Caco-2 (cell line): ENCODE measurements around the gene IBA57. TPM values are rescaled to one million over a fixed set of nuclear protein-coding genes. Genes with fewer than 3 reads are reported as not detected.

Source experiments
- Bru-seq: library from RNA; stranded (reverse); fragments of 400-500 nt; gene quantifications from one replicate; lab custom pipeline; 2021; lab: Mats Ljungman, UMichigan
- BruChase-seq, 2 experiments: library from RNA; stranded (reverse); fragments of 400-500 nt; gene quantifications; one replicate each; lab custom pipeline; 2021; lab: Mats Ljungman, UMichigan
- BruUV-seq: library from RNA; stranded (reverse); fragments of 400-500 nt; replicated peaks from 2 replicates; lab custom pipeline; 2021; lab: Mats Ljungman, UMichigan
- CTCF ChIA-PET: fragments of 300-600 bp; sonication (Branson Sonifier 250); formaldehyde crosslinking; loops from one replicate; lab custom pipeline; 2022; ENCODE audit warnings: antibody characterized with exemption; lab: Charles Lee
- POLR2A ChIA-PET: fragments of 300-600 bp; sonication (Branson Sonifier 250); formaldehyde crosslinking; loops from one replicate; lab custom pipeline; 2022; ENCODE audit warnings: antibody characterized with exemption; lab: Charles Lee
- DNase-seq, 2 experiments: peaks; one replicate each; pipeline versions ENCODE4 v3.0.0 to v3.0.0-alpha.2; 2020 to 2022
- H3K27me3 ChIP-seq: replicated peaks from 2 replicates; pipeline ENCODE4 v1.6.0; 2011; ENCODE audit warnings: low read length; ENCODE audit not compliant: control insufficient read depth, insufficient read depth
- H3K36me3 ChIP-seq: 2 replicates; pipeline ENCODE4 v1.5.1; 2011; ENCODE audit warnings: low read length; ENCODE audit not compliant: control insufficient read depth, insufficient read depth
- H3K4me1 ChIP-seq: fragments of 250-450 bp; sonication (Bioruptor Pico); 2 replicates; pipeline ENCODE4 v1.5.1; 2020; ENCODE audit warnings: mild to moderate bottlenecking
- H3K4me3 ChIP-seq: 2 replicates; pipeline ENCODE4 v1.5.1; 2011; ENCODE audit warnings: low read depth, mild to moderate bottlenecking, control low read depth, low read length
- H3K9me3 ChIP-seq: fragments of 250-450 bp; sonication (Bioruptor Pico); 2 replicates; pipeline ENCODE4 v1.5.1; 2020; ENCODE audit warnings: mild to moderate bottlenecking, moderate library complexity
- H3K27ac Mint-ChIP-seq: one replicate; pipeline ENCODE4 v1.8.0; 2022; ENCODE audit warnings: mixed read lengths; ENCODE audit not compliant: unreplicated experiment
- H3K27me3 Mint-ChIP-seq: one replicate; pipeline ENCODE4 v1.8.0; 2022; ENCODE audit warnings: mixed read lengths; ENCODE audit not compliant: insufficient read depth, unreplicated experiment
- H3K36me3 Mint-ChIP-seq: one replicate; pipeline ENCODE4 v1.8.0; 2022; ENCODE audit warnings: mild to moderate bottlenecking, mixed read lengths; ENCODE audit not compliant: insufficient read depth, unreplicated experiment
- H3K4me1 Mint-ChIP-seq: one replicate; pipeline ENCODE4 v1.8.0; 2022; ENCODE audit warnings: low read depth, mixed read lengths; ENCODE audit not compliant: unreplicated experiment
- H3K4me3 Mint-ChIP-seq: one replicate; pipeline ENCODE4 v1.8.0; 2022; ENCODE audit warnings: mild to moderate bottlenecking, moderate library complexity, mixed read lengths; ENCODE audit not compliant: unreplicated experiment
- H3K9me3 Mint-ChIP-seq: one replicate; pipeline ENCODE4 v1.8.0; 2022; ENCODE audit warnings: mixed read lengths; ENCODE audit not compliant: unreplicated experiment
- CTCF ChIP-seq, 2 experiments: fragments of 200-600 bp in 1 of 2; IDR thresholded peaks; 1 replicate in 1 of 2; 2 replicates in 1 of 2; pipeline versions ENCODE4 v1.5.1 to v1.8.0; 2011 to 2022; ENCODE audit warnings: antibody characterized with exemption in 1 of 2, control low read depth in 1 of 2, inconsistent platforms in 1 of 2, low read depth in 1 of 2, low read length in 1 of 2, mild to moderate bottlenecking in 1 of 2, moderate library complexity in 1 of 2; ENCODE audit not compliant: insufficient read depth in 1 of 2, severe bottlenecking in 1 of 2, unreplicated experiment in 1 of 2
- intact Hi-C: fragments of 100-400 bp; cut with micrococcal nuclease; formaldehyde crosslinking; loops from one replicate; pipeline ENCODE4 v1.10.0; 2022; ENCODE audit not compliant: unreplicated experiment
- long read RNA-seq: library from polyadenylated mRNA; stranded (forward); transcript quantifications from one replicate; pipeline ENCODE4 v2.0.0, GENCODE V29; 2022
- total RNA-seq: library from RNA; stranded (reverse); gene quantifications from 2 replicates; pipeline ENCODE4 v1.2.3, GENCODE V29; 2022

Gene IBA57
- 14.3 and 15.4 TPM in 2 replicates for total RNA-seq
- percentile 67 among the genes with signal in this experiment for Bru-seq, nascent RNA
- percentile 79 among the genes with signal in this experiment for BruChase-seq, experiment 1, labeled RNA remaining after a 2-hour chase
- percentile 86 among the genes with signal in this experiment for BruChase-seq, experiment 2, labeled RNA remaining after a 6-hour chase
- long read RNA-seq, full-length matches to known transcripts, result 16 of 19 reads
- long read RNA-seq, partial matches to known transcripts, result 0 of 19 reads
- long read RNA-seq, other reads (novel, unspliced or antisense), result 3 of 19 reads

DNA sequence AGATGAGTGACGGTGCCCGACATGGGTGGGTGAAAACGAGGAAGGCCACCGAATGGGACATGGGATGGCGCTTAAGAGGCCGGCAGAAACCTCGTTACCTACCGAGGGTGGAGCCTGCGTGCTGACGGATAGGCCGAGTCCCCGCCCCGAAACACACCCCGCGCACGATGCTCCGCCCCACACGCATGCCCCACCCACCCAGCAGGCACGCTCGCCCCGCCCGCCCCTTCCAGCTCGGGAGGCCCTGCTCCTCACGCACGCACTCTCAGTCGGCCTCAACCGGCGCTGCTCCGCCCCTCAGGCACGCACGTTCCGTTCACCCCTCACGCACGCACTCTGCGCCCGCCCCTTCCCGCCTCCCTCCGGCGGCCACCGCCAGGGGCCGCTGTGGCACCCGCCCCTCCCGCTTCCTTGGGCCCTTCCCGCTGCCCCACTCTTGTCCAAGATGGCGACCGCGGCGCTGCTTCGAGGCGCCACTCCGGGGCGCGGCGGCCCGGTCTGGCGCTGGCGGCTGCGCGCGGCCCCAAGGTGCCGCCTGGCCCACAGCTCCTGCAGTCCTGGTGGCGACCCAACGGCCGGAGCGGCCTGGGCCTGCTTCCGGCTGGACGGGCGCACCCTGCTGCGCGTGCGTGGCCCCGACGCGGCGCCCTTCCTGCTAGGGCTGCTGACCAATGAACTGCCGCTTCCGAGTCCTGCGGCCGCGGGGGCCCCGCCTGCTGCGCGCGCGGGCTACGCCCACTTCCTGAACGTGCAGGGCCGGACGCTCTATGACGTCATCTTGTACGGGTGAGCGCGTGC, at the start of gene IBA57:
IBA57 (plus strand) TSS at position 433 of the 798 bp plus-strand sequence; CDS start at position 446, 13 bp downstream.
- DNase-seq, result peak; percentile 99
- Histone ChIP-seq H3K4me3 (peak within 1 kb of the TSS; percentile 83), H3K36me3 (no peaks in the 10 kb centered on the region), H3K27me3 (no peaks in the 10 kb centered on the region), H3K9me3 (no peaks in the 10 kb centered on the region), H3K4me1 (peaks cover 17% of the 10 kb centered on the region)
- POLR2A ChIA-PET, result interaction anchor here (0.5 to 2.3 kb wide), 17 partner anchors 12 to 1272 kb away, joined by 3 to 13 read pairs (median 8); partner anchors contain the start of genes ARF1, GUK1 and TRIM11
- H3K27ac Mint-ChIP-seq, result peak within 1 kb of the TSS; percentile 93
- peak within 1 kb of the TSS; percentile 84 for H3K4me3 Mint-ChIP-seq
- no peaks in the 10 kb centered on the region for H3K9me3 Mint-ChIP-seq
- H3K27me3 Mint-ChIP-seq, result no peaks in the 10 kb centered on the region
- no TSS peak for BruUV-seq
- H3K36me3 Mint-ChIP-seq, result peaks cover 17% of the 10 kb centered on the region
- intact Hi-C loops, result loop anchor here (1.0 kb wide), 3 partner anchors 25 to 56 kb away; partner anchors contain the start of genes GUK1 and MRPL55
- peaks cover 8% of the 10 kb centered on the region for H3K4me1 Mint-ChIP-seq
- CTCF ChIA-PET, result interaction anchor here (0.6 to 2.6 kb wide), 9 partner anchors 9 to 221 kb away, joined by 3 to 19 read pairs (median 4); partner anchors contain the start of gene GUK1
- peak; percentile 80 to 94 for TF ChIP-seq CTCF (IDR thresholded peaks at IDR 0.05; ENCODE audit: insufficient read depth in 1 of 2, low read depth in 1 of 2, low read length in 1 of 2, severe bottlenecking in 1 of 2, unreplicated experiment in 1 of 2)

DNA sequence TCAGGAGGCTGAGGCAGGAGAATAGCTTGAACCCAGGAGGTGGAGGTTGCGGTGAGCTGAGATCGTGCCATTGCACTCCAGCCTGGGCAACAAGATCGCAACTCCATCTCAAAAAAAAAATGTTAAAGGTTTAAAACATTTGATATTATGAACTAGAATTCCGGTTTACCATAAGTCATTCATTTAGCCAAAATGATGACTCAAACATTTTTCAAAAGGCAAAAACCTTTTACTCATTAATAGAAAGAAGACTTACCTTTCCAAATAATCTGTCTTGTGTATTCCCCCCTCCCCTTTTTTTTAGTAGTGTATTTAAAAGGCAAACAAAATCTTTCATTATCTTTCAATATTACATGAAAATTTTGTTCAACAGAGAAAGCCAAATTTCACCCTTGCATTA, 48.3 kb upstream of the IBA57 start:
- Mint-ChIP-seq H3K27me3 (no peaks in the 10 kb centered on the region), H3K9me3 (peaks cover 10% of the 10 kb centered on the region), H3K4me1 (no peaks in the 10 kb centered on the region), H3K36me3 (peaks cover 6% of the 10 kb centered on the region), H3K4me3 (no peak overlapping the region), H3K27ac (no peak overlapping the region)
- H3K4me1 ChIP-seq, result no peaks in the 10 kb centered on the region
- peaks cover 12% of the 10 kb centered on the region for H3K9me3 ChIP-seq
- TF ChIP-seq CTCF (IDR thresholded peaks at IDR 0.05; ENCODE audit: insufficient read depth in 1 of 2, low read depth in 1 of 2, low read length in 1 of 2, severe bottlenecking in 1 of 2, unreplicated experiment in 1 of 2), result no peak
- intact Hi-C loops, result no loop called here
- DNase-seq, result no peak
- H3K4me3 ChIP-seq, result no peak overlapping the region
- ChIA-PET CTCF (no interaction called here), POLR2A (no interaction called here)
- no peaks in the 10 kb centered on the region for H3K27me3 ChIP-seq
- BruUV-seq, result no TSS peak
- H3K36me3 ChIP-seq, result no peaks in the 10 kb centered on the region

DNA sequence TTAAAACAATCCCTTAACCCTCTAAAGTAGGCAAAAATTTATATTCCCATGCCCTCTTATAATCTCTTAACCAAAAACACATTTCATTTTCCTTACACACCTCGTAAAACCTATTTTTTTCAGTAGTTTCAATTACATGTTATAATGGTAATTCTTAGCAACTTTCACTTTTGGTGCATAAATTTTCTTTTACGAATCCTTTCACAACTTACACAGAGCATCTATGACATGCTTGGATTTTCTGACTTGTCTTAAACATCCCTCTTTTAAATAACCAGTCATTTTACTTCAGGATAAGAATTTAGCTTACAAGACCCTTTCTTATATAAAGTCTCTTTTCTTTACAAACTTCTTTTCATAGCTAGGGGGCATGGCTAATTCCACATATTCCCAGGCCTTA, 47.6 kb upstream of the IBA57 start:
- Histone ChIP-seq H3K9me3 (peaks cover 12% of the 10 kb centered on the region), H3K4me1 (no peaks in the 10 kb centered on the region), H3K4me3 (no peak overlapping the region), H3K27me3 (no peaks in the 10 kb centered on the region), H3K36me3 (no peaks in the 10 kb centered on the region)
- no peaks in the 10 kb centered on the region for H3K4me1 Mint-ChIP-seq
- no peak overlapping the region for H3K4me3 Mint-ChIP-seq
- no peak overlapping the region for H3K27ac Mint-ChIP-seq
- ChIA-PET POLR2A (no interaction called here), CTCF (interaction anchor here (1.7 kb wide), 1 partner anchor 13 kb away, joined by 6 read pairs; no protein-coding TSS in a partner anchor)
- peaks cover 10% of the 10 kb centered on the region for H3K9me3 Mint-ChIP-seq
- DNase-seq, result no peak
- no peaks in the 10 kb centered on the region for H3K27me3 Mint-ChIP-seq
- H3K36me3 Mint-ChIP-seq, result peaks cover 6% of the 10 kb centered on the region
- no TSS peak for BruUV-seq
- TF ChIP-seq CTCF (IDR thresholded peaks at IDR 0.05; ENCODE audit: insufficient read depth in 1 of 2, low read depth in 1 of 2, low read length in 1 of 2, severe bottlenecking in 1 of 2, unreplicated experiment in 1 of 2), result no peak
- intact Hi-C loops, result no loop called here
